Endothelial cell of umbilical vein (primary cell): ENCODE data around the gene FKRP. TPM values are rescaled to one million over a fixed set of nuclear protein-coding genes. Genes with fewer than 3 reads are reported as not detected.
"Not testable (repeated sequence)": the region's sequence is repeated elsewhere in the genome, so short reads cannot be mapped to it uniquely, and the experiment has no call there.

ENCODE experiments used
- BruUV-seq: library from RNA; stranded (reverse); fragments of 400-500 nt; replicated peaks from 2 replicates; lab custom pipeline; 2021; lab: Mats Ljungman, UMichigan
- CTCF ChIA-PET: fragments of 300-600, 350-600 bp; sonication (Branson Sonifier 250); formaldehyde crosslinking; loops from one replicate; lab custom pipeline; 2021; ENCODE audit warnings: antibody characterized with exemption, inconsistent platforms; lab: Charles Lee
- POLR2A ChIA-PET: fragments of 300-600, 350-600 bp; sonication (Branson Sonifier 250); formaldehyde crosslinking; loops from one replicate; lab custom pipeline; 2021; ENCODE audit warnings: antibody characterized with exemption, inconsistent platforms; lab: Charles Lee
- DNase-seq: peaks from one replicate; pipeline ENCODE4 v3.0.0-alpha.2; 2011; ENCODE audit warnings: low read depth, low spot score
- FAIRE-seq: peaks from 2 replicates; lab custom pipeline; 2011; peaks lifted over from hg19 to GRCh38; lab: Jason Lieb, UNC
- H2AFZ ChIP-seq: 2 replicates; pipeline ENCODE4 v1.6.0; 2012; ENCODE audit warnings: low read depth, low read length, control low read depth, inconsistent platforms
- H3K27ac ChIP-seq: 2 replicates; pipeline ENCODE4 v1.5.1; 2011; ENCODE audit warnings: low read depth, mild to moderate bottlenecking, control low read depth, low read length, moderate library complexity; ENCODE audit not compliant: insufficient read depth
- H3K27me3 ChIP-seq, 2 experiments: 2 replicates each; pipeline versions ENCODE4 v1.6.0 to v1.6.1; 2011; ENCODE audit warnings: low read length in 2 of 2, mixed read lengths in 1 of 2; ENCODE audit not compliant: control insufficient read depth in 2 of 2, insufficient read depth in 2 of 2
- H3K36me3 ChIP-seq, 2 experiments: 2 replicates in 1 of 2; 3 replicates in 1 of 2; pipeline ENCODE4 v1.5.1; 2011; ENCODE audit warnings: low read length in 2 of 2, mild to moderate bottlenecking in 1 of 2, moderate library complexity in 1 of 2; ENCODE audit not compliant: control insufficient read depth in 2 of 2, insufficient read depth in 2 of 2; ENCODE audit errors: extremely low read depth in 1 of 2
- H3K4me1 ChIP-seq: 3 replicates; pipeline ENCODE4 v1.5.1; 2011; ENCODE audit warnings: mild to moderate bottlenecking, low read length; ENCODE audit not compliant: control insufficient read depth, insufficient read depth; ENCODE audit errors: extremely low read depth
- H3K4me2 ChIP-seq: 2 replicates; pipeline ENCODE4 v1.6.1; 2011; ENCODE audit warnings: low read length, control low read depth, mixed read lengths; ENCODE audit not compliant: insufficient read depth
- H3K4me3 ChIP-seq, 3 experiments: fragments of 200-600 bp in 1 of 3; sonication (generic), shearing (Covaris generic) in 1 of 3; replicated peaks in 1 of 3; 2 replicates each; pipeline ENCODE4 v1.5.1; 2011 to 2016; ENCODE audit warnings: control low read depth in 3 of 3, low read length in 3 of 3, mild to moderate bottlenecking in 2 of 3, inconsistent platforms in 1 of 3, low read depth in 1 of 3, moderate library complexity in 1 of 3; ENCODE audit not compliant: insufficient read depth in 1 of 3
- H3K79me2 ChIP-seq: 2 replicates; pipeline ENCODE4 v1.6.0; 2012; ENCODE audit warnings: low read length, inconsistent platforms; ENCODE audit not compliant: control insufficient read depth, insufficient read depth
- H3K9ac ChIP-seq: replicated peaks from 2 replicates; pipeline ENCODE3; 2011; ENCODE audit warnings: low read length, control low read depth; ENCODE audit not compliant: insufficient read depth; ENCODE audit errors: extremely low read depth
- H3K9me1 ChIP-seq: replicated peaks from 3 replicates; pipeline ENCODE4 v1.6.0; 2011; ENCODE audit warnings: mild to moderate bottlenecking, low read length; ENCODE audit not compliant: control insufficient read depth, insufficient read depth; ENCODE audit errors: extremely low read depth
- H3K9me3 ChIP-seq: replicated peaks from 2 replicates; pipeline ENCODE4 v1.5.1; 2012; ENCODE audit warnings: low read length, inconsistent platforms; ENCODE audit not compliant: control insufficient read depth, insufficient read depth
- H4K20me1 ChIP-seq: replicated peaks from 2 replicates; pipeline ENCODE3; 2011; ENCODE audit warnings: mild to moderate bottlenecking, low read length; ENCODE audit not compliant: control insufficient read depth, insufficient read depth; ENCODE audit errors: extremely low read depth
- CTCF ChIP-seq, 2 donors: IDR thresholded peaks; 1 replicate in 1 of 2; 2 replicates in 1 of 2; pipeline ENCODE4 v1.5.1; 2011; ENCODE audit warnings: low read length in 2 of 2, mild to moderate bottlenecking in 2 of 2, moderate library complexity in 2 of 2, control low read depth in 1 of 2, inconsistent platforms in 1 of 2, low read depth in 1 of 2; ENCODE audit not compliant: insufficient read depth in 1 of 2; ENCODE audit errors: extremely low read depth in 1 of 2
- JUN ChIP-seq: IDR thresholded peaks from 2 replicates; pipeline ENCODE4 v1.6.1; 2011; ENCODE audit warnings: borderline replicate concordance, low read depth; ENCODE audit not compliant: insufficient read length, insufficient read depth
- dilution Hi-C: fragments of 300-500 bp; cut with MboI; formaldehyde crosslinking; loops from one replicate; pipeline ENCODE4 v1.15.0; 2019; ENCODE audit warnings: low sequenced_read_pairs; ENCODE audit not compliant: extremely low pct_ligation_motif_present
- intact Hi-C: fragments of 100-400 bp; cut with micrococcal nuclease; formaldehyde crosslinking; loops from one replicate; pipeline ENCODE4 v1.10.0; 2022
- polyA plus RNA-seq, 4 experiments: library from polyadenylated mRNA; depleted of rRNA in 3 of 4; stranded (reverse) in 3 of 4; unstranded in 1 of 4; fragments of >200 nt; gene quantifications; 2 replicates each; pipeline versions ENCODE4 v1.2.1 to v1.2.3, GENCODE V29; 2011 to 2012; ENCODE audit warnings: missing spikeins in 1 of 4
- total RNA-seq: library from RNA; stranded (reverse); gene quantifications from 2 replicates; pipeline ENCODE4 v1.2.3, GENCODE V29; 2021

Gene FKRP
- total and polyA plus RNA-seq, 2 donors (not counting 3 experiments of a cell fraction or from before 2014, with no cell fraction given): 31.5 to 32.8 TPM

GRCh38 chr19:46766569-46767317, 20.9 kb downstream of the FKRP start:
- ChIA-PET POLR2A (interaction anchor here (0.5 to 0.8 kb wide), 2 partner anchors 18 to 50 kb away, joined by 4 to 6 read pairs; partner anchors contain the start of gene PRKD2), CTCF (interaction anchor here (0.6 to 3.9 kb wide), 31 partner anchors 9 to 239 kb away, joined by 3 to 56 read pairs (median 3); partner anchors contain the start of gene SLC1A5)
- no peak overlapping the region for H3K27ac ChIP-seq
- H4K20me1 ChIP-seq: no peaks in the 10 kb centered on the region
- no peaks in the 10 kb centered on the region for H3K4me1 ChIP-seq
- DNase-seq (peak; percentile 27), FAIRE-seq (peak; percentile 33)
- no peak for TF ChIP-seq JUN
- TF ChIP-seq CTCF (IDR thresholded peaks at IDR 0.05; ENCODE audit: extremely low read depth in 1 of 2, insufficient read depth in 1 of 2, low read depth in 1 of 2, low read length in 2 of 2): peak; percentile 85
- no peak overlapping the region for H2AFZ ChIP-seq
- no peaks in the 10 kb centered on the region for H3K9me3 ChIP-seq
- H3K79me2 ChIP-seq: no peaks in the 10 kb centered on the region
- no peaks in the 10 kb centered on the region for H3K36me3 ChIP-seq
- H3K27me3 ChIP-seq: no peaks in the 10 kb centered on the region
- BruUV-seq: no TSS peak
- no peaks in the 10 kb centered on the region for H3K9me1 ChIP-seq
- H3K4me2 ChIP-seq: no peak overlapping the region
- no peak overlapping the region for H3K4me3 ChIP-seq
- dilution Hi-C loops: no loop called here
- intact Hi-C loops: no loop called here
- H3K9ac ChIP-seq: no peak overlapping the region

- FAIRE-seq, intact Hi-C loops, BruUV-seq, H3K9me1 ChIP-seq, H2AFZ ChIP-seq, dilution Hi-C loops, H3K9me3 ChIP-seq, H3K4me2 ChIP-seq, H3K27ac ChIP-seq, H3K36me3 ChIP-seq, H3K27me3 ChIP-seq, H3K9ac ChIP-seq, H3K4me3 ChIP-seq, POLR2A ChIA-PET, H4K20me1 ChIP-seq, H3K79me2 ChIP-seq, H3K4me1 ChIP-seq, DNase-seq: not testable (repeated sequence)
- CTCF ChIA-PET: interaction anchor here (0.6 to 1.5 kb wide), 4 partner anchors 14 to 65 kb away, joined by 3 read pairs; no protein-coding TSS in a partner anchor
Observed at GRCh38 chr19:46768746-46769145, 22.9 kb downstream of the FKRP start.
